ENCODE results near the gene ASAP3. TPM values are rescaled to one million over a fixed set of nuclear protein-coding genes. Genes with fewer than 3 reads are reported as not detected.

Gene ASAP3
- total RNA-seq, 1 experiment from 2014 or later: 71.2 TPM

GRCh38 chr1:23530747-23531561, 47.0 kb upstream of the ASAP3 start, which contains the start of gene E2F2 (continued):
- 0 out of 2 replicates have a peak, but pooled peaks have one; percentile 29 for TF ChIP-seq PREB (CRISPR knock-in tag; IDR thresholded peaks at IDR 0.05; ENCODE audit: borderline replicate concordance)
- peak; percentile 89 for TF ChIP-seq ARID4B (CRISPR knock-in tag; IDR thresholded peaks at IDR 0.05; ENCODE audit: borderline replicate concordance)
- TF ChIP-seq SP1 (CRISPR knock-in tag; conservative IDR thresholded peaks at IDR 0.05): peak; percentile 42; the same call in 1 of the 2 replicates
- 0 out of 2 replicates have a peak, but pooled peaks have one; percentile 7 for TF ChIP-seq ATF1 (CRISPR knock-in tag; IDR thresholded peaks at IDR 0.05)
- no peak for TF ChIP-seq MXD4 (CRISPR knock-in tag; IDR thresholded peaks at IDR 0.05; ENCODE audit: borderline replicate concordance)
- no peak for TF ChIP-seq ZNF512 (CRISPR knock-in tag; IDR thresholded peaks at IDR 0.05; ENCODE audit: borderline replicate concordance)
- 0 out of 2 replicates have a peak, but pooled peaks have one; percentile 15 for TF ChIP-seq E2F1 (CRISPR knock-in tag; IDR thresholded peaks at IDR 0.05)
- TF ChIP-seq KAT7 (CRISPR knock-in tag; IDR thresholded peaks at IDR 0.05; ENCODE audit: borderline replicate concordance): peak; percentile 56; the same call in 1 of the 2 replicates
- TF ChIP-seq NR1H2 (CRISPR knock-in tag; IDR thresholded peaks at IDR 0.05): 0 out of 2 replicates have a peak, but pooled peaks have one; percentile 27
- no peak for TF ChIP-seq NR3C1 (CRISPR knock-in tag; conservative IDR thresholded peaks at IDR 0.05; ENCODE audit: low read depth)
- peak; percentile 51; the same call in 1 of the 2 replicates for TF ChIP-seq NFE2L1 (CRISPR knock-in tag; IDR thresholded peaks at IDR 0.05)
- TF ChIP-seq MYBL2 (CRISPR knock-in tag; IDR thresholded peaks at IDR 0.05): peak; percentile 40; the same call in 1 of the 2 replicates
- TF ChIP-seq E2F4 (CRISPR knock-in tag; IDR thresholded peaks at IDR 0.05; ENCODE audit: borderline replicate concordance, low read depth): peak; percentile 85
- 0 out of 2 replicates have a peak, but pooled peaks have one; percentile 31 for TF ChIP-seq RELA (CRISPR knock-in tag; IDR thresholded peaks at IDR 0.05; ENCODE audit: borderline replicate concordance)
- peak; percentile 91; the same call in 1 of the 2 replicates for TF ChIP-seq E2F5 (CRISPR knock-in tag; IDR thresholded peaks at IDR 0.05)
- peak; percentile 67; the same call in 1 of the 2 replicates for TF ChIP-seq FOXK1 (CRISPR knock-in tag; IDR thresholded peaks at IDR 0.05)

Measured in WTC11 (cell line).